Gastrocnemius medialis (tissue), 4 donors: ENCODE results near the gene CIDEA. TPM values are rescaled to one million over a fixed set of nuclear protein-coding genes. Genes with fewer than 3 reads are reported as not detected.

ENCODE experiments used
- ATAC-seq, 2 donors: fragments of 150-250 bp; one replicate each; pipeline ENCODE4 v1.9.1; 2016
- DNase-seq, 2 donors: peaks; one replicate each; pipeline ENCODE4 v3.0.0-alpha.2; 2019
- H3K27ac ChIP-seq, 4 donors: fragments of 200-600 bp; sonication (generic); 1 replicate in 1 of 4; 2 replicates in 3 of 4; pipeline ENCODE4 v1.5.1; 2016 to 2018; ENCODE audit warnings: mild to moderate bottlenecking in 2 of 4, moderate library complexity in 1 of 4
- H3K27me3 ChIP-seq, 3 donors: fragments of 200-600 bp; sonication (generic) in 2 of 3; 1 replicate in 1 of 3; 2 replicates in 2 of 3; pipeline versions ENCODE4 v1.5.1 to v1.6.0; 2016 to 2019; ENCODE audit warnings: mild to moderate bottlenecking in 1 of 3, moderate library complexity in 1 of 3
- H3K36me3 ChIP-seq, 2 donors: fragments of 200-600 bp; sonication (generic) in 1 of 2; one replicate each; pipeline ENCODE4 v1.5.1; 2017 to 2018
- H3K4me1 ChIP-seq, 2 donors: fragments of 200-600 bp; sonication (generic) in 1 of 2; one replicate each; pipeline ENCODE4 v1.5.1; 2016 to 2017; ENCODE audit warnings: mild to moderate bottlenecking in 2 of 2
- H3K4me3 ChIP-seq, 4 donors: fragments of 200-600 bp; sonication (generic) in 3 of 4; 1 replicate in 1 of 4; 2 replicates in 3 of 4; pipeline ENCODE4 v1.5.1; 2016 to 2019; ENCODE audit warnings: mild to moderate bottlenecking in 2 of 4
- H3K9me3 ChIP-seq, 3 donors: fragments of 200-600 bp; sonication (generic) in 2 of 3; 1 replicate in 1 of 3; 2 replicates in 2 of 3; pipeline ENCODE4 v1.5.1; 2016 to 2019
- CTCF ChIP-seq, 5 experiments: fragments of 450-650 bp in 3 of 5; fragments of 200-600 bp in 2 of 5; sonication (generic) in 2 of 5; IDR thresholded peaks in 4 of 5; conservative IDR thresholded peaks in 1 of 5; 1 replicate in 4 of 5; 2 replicates in 1 of 5; pipeline ENCODE4 v1.5.1; 2016 to 2019; ENCODE audit warnings: antibody characterized with exemption in 5 of 5, mild to moderate bottlenecking in 3 of 5, moderate library complexity in 3 of 5
- POLR2A ChIP-seq, 2 donors: fragments of 450-650 bp; IDR thresholded peaks; one replicate each; pipeline ENCODE4 v1.6.1; 2017; ENCODE audit warnings: antibody characterized with exemption in 2 of 2, mild to moderate bottlenecking in 2 of 2, moderate library complexity in 2 of 2
- in situ Hi-C, 4 donors: fragments of 200-750 bp; cut with MboI; loops; one replicate each; pipeline versions ENCODE4 v1.15.0 to v1.8.0; 2017; ENCODE audit warnings: low sequenced_read_pairs in 4 of 4
- intact Hi-C: fragments of 100-400 bp; cut with DNase I; formaldehyde crosslinking; loops from one replicate; pipeline ENCODE4 v1.15.1; 2023; ENCODE audit warnings: low total_unique reads
- total RNA-seq, 4 donors: library from RNA; depleted of rRNA; stranded (reverse); fragments of >200 nt; gene quantifications; one replicate each; pipeline versions ENCODE4 v1.1.0 to v1.2.3, GENCODE V29; 2016

The CIDEA gene
- total RNA-seq, 4 donors from 2014 or later, result 0.33 to 7.4 TPM; not detected in 2

- intact Hi-C loops, result loop anchor here (10.0 kb wide), 1 partner anchor 1629 kb away; no protein-coding TSS in a partner anchor
- H3K4me1 ChIP-seq, result no peaks in the 10 kb centered on the region
- H3K27ac ChIP-seq, result no peak overlapping the region
- TF ChIP-seq POLR2A (IDR thresholded peaks at IDR 0.05) (no peak), CTCF (IDR thresholded peaks at IDR 0.05 in 4 of 5, conservative IDR thresholded peaks at IDR 0.05 in 1 of 5) (no peak)
- in situ Hi-C loops, result loop anchor here in 3 of 4 donors (25.0 kb wide), 2 partner anchors 146 to 1621 kb away; partner anchors contain the start of gene ANKRD62 (in 1 of the 3)
- H3K9me3 ChIP-seq, result no peaks in the 10 kb centered on the region
- H3K36me3 ChIP-seq, result no peaks in the 10 kb centered on the region
- ATAC-seq, result no peak
- no peak overlapping the region for H3K4me3 ChIP-seq
- no peak for DNase-seq
- no peaks in the 10 kb centered on the region for H3K27me3 ChIP-seq
Measured at GRCh38 chr18:12233378-12233777, 20.8 kb upstream of the CIDEA start.

GRCh38 chr18:12234451-12235190 is 19.5 kb upstream of the CIDEA start:
- in situ Hi-C loops, result loop anchor here in 3 of 4 donors (25.0 kb wide), 2 partner anchors 147 to 1622 kb away; partner anchors contain the start of gene ANKRD62 (in 1 of the 3)
- intact Hi-C loops, result loop anchor here (5.0 to 10.0 kb wide), 2 partner anchors 142 to 1630 kb away; partner anchors contain the start of gene ANKRD62
- no peak for TF ChIP-seq POLR2A (IDR thresholded peaks at IDR 0.05)
- no peak for TF ChIP-seq CTCF (IDR thresholded peaks at IDR 0.05 in 4 of 5, conservative IDR thresholded peaks at IDR 0.05 in 1 of 5)
- Histone ChIP-seq H3K4me1 (no peaks in the 10 kb centered on the region), H3K27me3 (no peaks in the 10 kb centered on the region), H3K36me3 (no peaks in the 10 kb centered on the region), H3K4me3 (no peak overlapping the region), H3K27ac (no peak overlapping the region), H3K9me3 (no peaks in the 10 kb centered on the region)
- ATAC-seq, result no peak
- no peak for DNase-seq

GRCh38 chr18:12236141-12236540 is 18.0 kb upstream of the CIDEA start:
- H3K4me3 ChIP-seq, result no peak overlapping the region
- no peak overlapping the region for H3K27ac ChIP-seq
- no peaks in the 10 kb centered on the region for H3K9me3 ChIP-seq
- no peaks in the 10 kb centered on the region for H3K27me3 ChIP-seq
- in situ Hi-C loops (loop anchor here in 3 of 4 donors (25.0 kb wide), 2 partner anchors 149 to 1624 kb away; partner anchors contain the start of gene ANKRD62 (in 1 of the 3)), intact Hi-C loops (loop anchor here (5.0 to 10.0 kb wide), 2 partner anchors 144 to 1631 kb away; partner anchors contain the start of gene ANKRD62)
- TF ChIP-seq POLR2A (IDR thresholded peaks at IDR 0.05) (no peak), CTCF (IDR thresholded peaks at IDR 0.05 in 4 of 5, conservative IDR thresholded peaks at IDR 0.05 in 1 of 5) (no peak)
- no peak for ATAC-seq
- DNase-seq, result no peak
- H3K36me3 ChIP-seq, result no peaks in the 10 kb centered on the region
- H3K4me1 ChIP-seq, result no peaks in the 10 kb centered on the region

GRCh38 chr18:12236934-12237832 is 17.0 kb upstream of the CIDEA start:
- ATAC-seq (peak; percentile 58 to 81), DNase-seq (peak; percentile 20 to 35)
- in situ Hi-C loops, result loop anchor here in 3 of 4 donors (25.0 kb wide), 2 partner anchors 150 to 1625 kb away; partner anchors contain the start of gene ANKRD62 (in 1 of the 3)
- H3K36me3 ChIP-seq, result no peaks in the 10 kb centered on the region
- TF ChIP-seq CTCF (IDR thresholded peaks at IDR 0.05 in 4 of 5, conservative IDR thresholded peaks at IDR 0.05 in 1 of 5) (peak; percentile 37 to 83 (median 76)), POLR2A (IDR thresholded peaks at IDR 0.05) (no peak)
- no peaks in the 10 kb centered on the region for H3K4me1 ChIP-seq
- no peak overlapping the region for H3K4me3 ChIP-seq
- H3K9me3 ChIP-seq, result no peaks in the 10 kb centered on the region
- H3K27ac ChIP-seq, result no peak overlapping the region
- H3K27me3 ChIP-seq, result no peaks in the 10 kb centered on the region
- intact Hi-C loops, result loop anchor here (5.0 to 10.0 kb wide), 2 partner anchors 145 to 1632 kb away; partner anchors contain the start of gene ANKRD62
